GM18909 (cell line): ENCODE data around the gene PHKA2.
"Not testable (repeated sequence)": the region's sequence is repeated elsewhere in the genome, so short reads cannot be mapped to it uniquely, and the experiment has no call there.

Experiments
- ATAC-seq: cut with Tn5 transposase; IDR thresholded peaks from one replicate; pipeline ENCODE4 v1.9.1; 2021; ENCODE audit warnings: mild to moderate bottlenecking; ENCODE audit not compliant: unreplicated experiment, poor library complexity

PHKA2 gene

DNA sequence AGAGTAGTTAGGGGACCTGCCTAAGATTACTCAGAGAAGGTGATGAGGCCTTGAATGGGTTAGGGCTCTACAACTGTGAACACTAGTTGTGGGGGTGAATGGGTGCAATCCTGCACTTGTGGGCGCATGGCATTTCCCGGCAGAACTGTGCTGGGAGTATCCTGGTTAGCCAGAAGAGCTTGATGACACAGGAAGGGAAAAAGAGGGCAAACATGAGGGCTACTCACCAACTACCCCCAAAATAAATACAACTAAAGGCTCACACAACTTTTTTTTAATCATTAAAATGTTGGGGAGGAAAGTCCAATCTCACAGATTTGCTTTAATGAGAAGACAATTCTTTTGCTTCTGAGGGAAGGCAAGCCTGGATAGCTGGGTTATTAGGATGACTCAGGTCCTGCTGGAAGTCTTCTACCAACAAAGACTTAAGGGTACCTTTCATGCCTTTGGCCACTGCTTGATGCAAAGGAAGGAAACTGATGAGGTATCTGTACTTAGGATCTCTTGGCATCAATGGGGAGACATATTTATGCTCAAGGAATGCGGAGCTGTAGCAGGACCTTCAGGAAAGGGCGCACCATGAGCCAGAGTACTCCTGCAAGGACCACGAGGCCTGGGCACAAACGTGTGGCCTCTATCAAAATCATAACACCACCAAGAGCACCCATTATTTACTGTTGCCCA lies 2.6 kb downstream of the PHKA2 start:
- ATAC-seq: no peak

DNA sequence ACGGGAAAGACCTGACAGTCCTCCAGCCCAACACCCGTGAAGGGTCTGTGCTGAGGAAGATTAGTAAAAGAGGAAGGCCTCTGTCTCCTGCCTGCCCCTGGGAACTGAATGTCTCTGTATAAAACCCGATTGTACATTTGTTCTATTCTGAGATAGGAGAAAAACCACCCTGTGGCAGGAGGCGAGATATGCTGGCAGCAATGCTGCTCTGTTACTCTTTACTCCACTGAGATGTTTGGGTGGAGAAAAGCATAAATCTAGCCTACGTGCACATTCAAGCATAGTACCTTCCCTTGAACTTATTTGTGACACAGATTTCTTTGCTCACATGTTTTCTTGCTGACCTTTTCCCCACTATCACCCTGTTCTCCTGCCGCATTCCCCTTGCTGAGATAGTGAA lies 3.7 kb downstream of the PHKA2 start:
- not testable (repeated sequence) for ATAC-seq

DNA sequence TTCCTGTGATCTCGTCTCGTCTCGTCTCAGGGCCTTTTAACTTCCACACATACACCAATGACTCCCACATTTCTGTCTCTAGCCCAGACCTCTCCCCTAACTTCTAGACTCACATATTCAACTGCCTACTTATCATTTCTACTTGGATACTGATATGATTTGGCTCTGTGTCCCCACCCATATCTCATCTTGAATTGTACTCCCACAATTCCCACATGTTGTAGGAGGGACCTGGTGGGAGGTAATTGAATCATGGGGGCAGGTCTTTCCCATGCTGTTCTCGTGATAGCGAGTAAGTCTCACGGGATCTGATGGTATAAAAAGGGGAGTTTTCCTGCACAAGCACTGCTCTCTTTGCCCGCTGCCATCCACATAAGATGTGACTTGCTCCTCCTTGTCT lies 8.9 kb downstream of the PHKA2 start:
- ATAC-seq: no peak

DNA sequence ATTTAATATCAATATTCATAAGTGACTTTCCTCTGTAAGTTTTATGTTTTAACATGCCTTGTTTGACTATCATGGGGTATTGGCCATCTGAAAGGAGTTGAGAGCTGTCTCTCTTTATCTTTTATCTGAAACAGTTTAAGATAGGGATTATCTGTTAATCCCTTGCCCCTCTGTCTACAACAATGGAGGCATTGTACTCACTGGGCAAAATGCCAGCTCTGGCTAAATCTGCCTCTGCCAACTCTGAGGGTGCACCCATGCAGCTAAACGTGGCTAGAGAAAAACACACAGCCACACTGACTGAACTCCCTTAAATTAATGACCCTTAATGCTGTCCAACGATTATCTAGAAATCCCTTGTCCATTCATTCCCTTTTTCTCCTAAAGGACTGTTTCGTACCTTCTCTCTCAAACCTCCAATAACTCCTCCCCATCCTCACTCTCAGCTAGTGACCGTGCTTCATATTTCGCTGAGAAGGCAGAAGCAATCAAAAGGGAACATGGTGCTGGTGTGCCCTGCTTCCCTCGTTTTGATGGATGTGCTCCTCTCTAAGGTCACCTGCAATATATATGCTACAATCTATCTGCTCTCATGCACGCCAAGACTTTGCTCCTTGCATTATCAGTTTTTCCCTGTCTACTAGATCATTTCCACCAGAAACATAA lies 10.3 kb downstream of the PHKA2 start:
- ATAC-seq: no peak

DNA sequence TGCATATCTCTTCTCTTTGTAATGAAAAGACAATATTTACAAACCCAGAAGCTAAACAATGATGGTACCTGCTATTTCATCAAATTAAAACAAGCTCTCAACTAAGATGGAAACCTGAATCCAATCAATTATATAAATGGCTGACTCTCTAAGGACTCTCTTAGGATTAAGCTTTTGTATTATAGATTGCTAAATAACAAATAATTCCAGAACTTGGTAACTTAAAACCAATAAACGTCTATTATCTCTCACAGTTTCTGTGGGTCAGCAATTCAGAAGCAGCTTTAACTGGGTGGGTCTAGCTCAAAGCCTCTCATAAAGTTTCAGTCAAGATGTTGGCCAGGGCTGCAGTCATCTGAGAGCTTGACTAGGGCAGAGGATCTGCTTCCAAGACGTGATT lies 12.4 kb downstream of the PHKA2 start:
- ATAC-seq: no peak

DNA sequence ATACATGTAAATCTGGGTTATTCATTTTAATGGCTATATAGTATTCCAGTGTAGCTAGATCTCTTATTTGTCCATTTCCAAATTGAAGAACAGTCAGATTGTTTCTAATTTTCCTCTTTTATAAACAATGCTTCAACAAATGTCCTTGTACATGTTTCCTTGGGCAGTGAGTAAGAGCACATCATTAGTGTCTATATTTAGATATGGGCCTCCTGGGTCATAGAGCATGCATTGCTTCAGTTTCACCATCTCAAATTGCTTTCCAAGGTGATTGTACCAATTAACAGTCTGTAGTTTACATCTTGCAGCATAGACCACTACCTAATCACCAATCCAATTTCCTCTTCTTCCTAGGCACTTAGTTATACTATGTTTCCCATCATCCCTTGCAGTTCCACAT lies 13.4 kb downstream of the PHKA2 start:
- no peak for ATAC-seq

DNA sequence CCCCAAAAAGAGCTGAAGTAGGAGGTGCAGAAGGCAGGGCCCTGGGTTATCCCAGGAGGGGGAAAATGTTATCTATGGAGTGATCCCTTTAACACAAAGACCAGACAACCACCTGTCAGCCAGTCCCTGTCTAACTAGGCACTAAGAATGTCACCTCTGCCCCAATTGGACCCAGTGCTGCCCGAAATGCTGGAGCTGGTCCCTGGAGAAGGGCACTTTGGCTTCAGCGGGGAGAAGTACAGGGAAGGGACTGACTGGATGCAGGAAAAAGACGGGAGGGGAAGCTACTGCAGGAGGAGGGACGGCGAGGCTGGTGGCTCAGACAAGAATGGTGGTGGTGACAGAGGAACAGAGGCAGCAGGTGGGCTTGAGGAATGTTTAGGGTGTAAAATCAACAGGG lies 17.3 kb downstream of the PHKA2 start:
- no peak for ATAC-seq

DNA sequence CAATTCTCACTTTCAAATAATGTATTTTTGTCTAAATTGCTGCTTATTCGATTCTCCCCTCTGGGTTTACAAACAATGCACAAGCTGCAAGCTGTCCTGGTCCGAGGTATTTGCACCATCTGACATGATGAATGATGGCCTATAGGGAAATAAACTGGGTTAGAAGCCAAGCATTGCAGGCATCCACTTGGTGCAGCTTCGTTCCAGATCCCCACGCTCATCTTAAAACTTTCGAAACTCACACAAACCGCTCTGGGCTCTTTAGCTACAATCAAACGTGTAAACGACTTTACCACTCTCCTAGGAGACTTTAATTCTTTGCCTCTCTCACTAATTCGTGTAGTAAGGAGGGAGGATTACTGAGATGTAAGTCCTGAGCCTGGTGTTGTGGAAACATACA lies 19.0 kb downstream of the PHKA2 start:
- ATAC-seq: no peak

DNA sequence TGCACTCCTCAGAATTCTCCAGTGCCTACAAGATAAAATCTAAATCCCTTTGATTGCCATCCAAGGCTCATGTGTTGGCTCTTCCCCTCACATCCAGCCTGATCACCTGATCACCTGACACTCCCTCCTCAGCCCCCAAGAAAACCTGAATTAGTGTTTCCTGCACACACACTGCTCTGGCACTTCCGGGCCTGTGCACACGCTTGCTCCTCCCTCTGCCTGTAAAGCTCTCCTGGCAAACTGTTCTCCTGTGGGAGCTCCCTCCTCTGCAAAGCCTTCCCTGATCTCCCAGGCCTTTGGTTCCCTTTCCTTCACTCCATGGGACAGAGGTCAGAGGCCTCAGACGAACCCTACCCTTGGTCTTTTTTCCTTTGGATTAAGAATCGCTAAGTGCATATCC lies 19.9 kb downstream of the PHKA2 start:
- ATAC-seq: no peak

DNA sequence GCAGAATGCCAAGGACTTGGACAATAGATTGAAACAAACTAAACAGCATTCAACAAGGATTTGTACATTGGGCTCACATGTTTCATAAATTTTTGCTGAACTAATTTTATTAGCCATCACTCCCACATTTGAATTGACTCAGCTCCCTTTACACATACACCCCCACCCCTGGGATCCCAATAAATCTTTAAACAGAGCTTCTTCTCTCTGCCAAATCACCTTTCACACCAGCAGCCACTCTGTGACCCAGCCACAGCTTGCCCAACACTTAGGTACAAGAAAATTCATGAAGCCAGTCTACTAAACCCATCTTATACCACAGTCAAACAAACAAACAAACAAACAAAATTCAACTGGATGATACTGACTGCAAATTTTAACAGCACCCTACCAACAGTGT lies 21.6 kb downstream of the PHKA2 start:
- no peak for ATAC-seq

DNA sequence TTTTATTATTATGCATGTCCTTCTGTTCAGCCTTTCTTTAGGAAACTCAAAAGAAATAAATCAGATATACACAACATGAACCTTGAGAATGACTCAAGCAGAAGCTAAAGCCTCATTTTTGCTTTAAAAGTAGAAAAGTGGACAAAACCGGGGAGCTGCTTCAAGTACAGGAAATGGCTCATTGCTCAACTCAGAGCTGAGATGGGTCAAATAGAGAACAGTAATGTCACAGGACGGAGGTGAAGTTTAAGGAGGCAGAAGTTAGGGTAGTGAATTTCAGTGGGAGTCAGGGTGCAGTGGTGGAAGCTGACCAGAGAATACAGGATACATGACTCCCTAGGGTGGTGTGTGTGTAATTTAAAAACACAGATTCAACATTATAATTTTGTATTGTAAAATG lies 22.2 kb downstream of the PHKA2 start:
- ATAC-seq: no peak

DNA sequence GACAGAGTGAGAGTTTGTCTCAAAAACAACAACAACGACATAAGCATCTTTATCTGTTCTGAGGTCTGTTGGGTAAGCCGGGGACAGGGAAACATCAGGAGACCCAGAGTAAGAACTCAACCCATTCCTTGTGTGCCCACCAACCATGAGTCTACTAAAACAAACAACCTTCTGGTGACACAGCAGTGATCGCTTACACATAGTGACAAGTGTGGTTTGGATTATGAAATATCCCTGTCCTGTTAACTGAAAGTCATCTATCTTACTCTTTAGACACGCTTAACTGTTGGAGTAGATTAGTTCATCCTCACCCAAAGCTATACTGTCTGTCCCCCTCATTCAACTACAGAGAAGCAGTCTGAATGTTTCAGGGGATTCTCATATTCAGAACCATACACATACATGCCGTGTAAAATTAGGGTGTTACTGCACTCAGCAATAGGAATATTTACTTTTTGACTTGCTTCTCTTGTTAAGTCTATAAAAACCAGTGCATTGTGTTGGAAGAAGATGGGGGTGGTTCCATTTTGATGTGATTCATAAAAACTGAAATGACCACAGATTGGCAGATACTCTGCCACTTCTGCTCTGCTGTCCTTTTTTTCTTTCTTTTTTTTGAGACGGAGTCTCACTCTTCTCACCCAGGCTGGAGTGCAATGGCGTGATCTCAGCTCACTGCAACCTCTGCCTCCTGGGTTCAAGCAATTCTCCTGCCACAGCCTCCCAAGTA lies 27.4 kb downstream of the PHKA2 start:
- ATAC-seq: no peak

DNA sequence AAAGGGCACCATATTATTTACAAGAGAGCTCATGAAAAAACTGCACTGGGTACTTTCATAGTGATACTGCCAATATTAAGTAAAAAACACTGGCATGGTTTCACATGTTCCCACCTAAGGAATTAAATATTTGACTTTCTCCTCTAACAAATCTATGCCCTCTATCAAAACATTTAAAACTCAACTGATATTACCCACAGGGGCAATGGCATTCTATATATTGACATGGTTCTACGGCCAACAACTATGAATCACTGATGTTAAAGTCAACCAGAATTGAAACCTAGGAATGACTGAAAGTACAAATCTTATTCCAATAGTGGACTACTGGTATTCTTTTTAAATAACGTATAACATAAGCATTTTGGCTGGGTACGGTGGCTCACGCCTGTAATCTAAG lies 28.2 kb downstream of the PHKA2 start:
- ATAC-seq: no peak

DNA sequence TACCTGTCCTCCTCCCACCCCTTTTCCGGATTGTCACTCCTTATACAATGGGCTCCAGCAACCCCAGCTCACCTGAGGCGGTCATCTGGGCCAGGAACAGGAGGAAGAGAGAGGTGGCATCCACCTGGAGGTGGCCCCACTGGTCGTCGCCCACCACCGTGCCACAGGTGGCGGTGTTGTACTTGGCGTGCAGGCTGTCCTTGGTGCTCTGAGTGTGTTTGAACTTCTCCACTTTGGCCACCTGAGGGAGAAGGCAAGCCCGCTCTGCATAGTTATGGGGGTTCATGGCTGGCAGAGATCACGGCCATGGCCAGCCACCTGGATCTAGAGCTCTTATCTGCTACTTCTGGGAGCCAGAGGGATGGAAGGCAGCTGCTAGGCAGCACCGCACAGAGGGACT lies 32.9 kb downstream of the PHKA2 start:
- no peak for ATAC-seq

DNA sequence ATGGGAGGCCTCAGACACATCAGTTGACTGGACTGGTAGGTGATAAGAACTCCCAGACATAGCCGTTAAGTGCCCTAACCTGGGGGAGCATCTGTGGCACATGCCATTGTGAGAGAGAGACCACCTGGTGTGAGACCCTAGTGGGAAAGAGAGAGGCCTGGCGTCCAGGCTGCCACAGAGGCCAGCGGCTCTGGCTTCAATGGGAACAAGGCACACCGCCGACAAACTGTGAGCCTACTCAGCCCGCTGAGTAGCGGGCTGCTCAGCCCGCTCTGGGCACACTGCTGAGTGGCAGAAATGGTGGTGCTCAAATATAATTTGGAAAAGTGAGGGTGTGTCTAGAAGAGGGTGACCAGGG lies 34.0 kb downstream of the PHKA2 start:
- no peak for ATAC-seq

DNA sequence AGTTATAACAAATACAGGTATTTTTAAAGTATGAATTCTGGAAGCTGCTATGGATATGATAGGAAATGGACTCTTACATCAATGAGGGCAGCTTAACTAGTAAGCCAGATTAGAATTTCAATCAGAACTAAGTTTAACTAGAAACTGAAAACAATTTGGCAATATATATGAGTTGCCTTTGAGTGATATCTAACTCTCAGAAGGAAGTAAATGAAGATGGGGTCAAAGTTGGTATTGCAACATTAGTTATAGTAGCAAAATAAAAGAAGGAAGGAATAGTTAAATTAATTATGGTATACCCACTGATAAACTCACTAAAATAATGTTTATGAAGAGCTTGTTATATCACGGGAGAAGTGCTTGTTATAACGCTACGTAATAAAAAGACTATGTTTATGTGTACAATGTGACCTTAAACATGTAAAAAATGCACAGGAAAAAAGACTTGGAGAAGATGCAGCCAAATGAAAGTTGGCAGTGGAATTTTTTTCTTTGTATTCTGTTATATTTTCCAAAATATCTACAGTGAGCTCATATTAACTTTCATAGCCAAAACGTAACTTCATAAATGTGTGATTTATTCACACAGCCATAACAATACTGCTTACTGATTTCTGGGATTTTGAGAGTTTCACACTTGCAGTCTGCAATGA lies 34.5 kb downstream of the PHKA2 start:
- no peak for ATAC-seq

DNA sequence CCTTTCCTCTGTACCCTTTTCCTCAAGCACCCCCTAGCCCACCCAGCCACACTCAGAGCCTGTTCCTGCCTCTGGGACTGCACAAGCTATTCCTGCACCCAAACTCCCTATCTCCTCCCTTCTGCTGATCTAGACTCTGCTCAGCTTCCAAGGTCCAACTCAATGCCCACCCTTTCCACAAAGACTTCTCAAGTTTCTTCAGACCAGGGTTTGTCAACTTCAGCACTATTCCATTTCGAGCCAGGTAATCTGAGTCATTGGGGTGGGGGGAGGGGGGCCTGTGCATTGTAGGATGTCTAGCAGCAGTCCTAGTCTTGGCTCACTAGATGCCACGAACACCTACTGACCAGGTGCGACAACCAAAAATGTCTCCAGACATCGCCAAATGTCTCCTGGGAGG lies 37.3 kb downstream of the PHKA2 start:
- no peak for ATAC-seq

DNA sequence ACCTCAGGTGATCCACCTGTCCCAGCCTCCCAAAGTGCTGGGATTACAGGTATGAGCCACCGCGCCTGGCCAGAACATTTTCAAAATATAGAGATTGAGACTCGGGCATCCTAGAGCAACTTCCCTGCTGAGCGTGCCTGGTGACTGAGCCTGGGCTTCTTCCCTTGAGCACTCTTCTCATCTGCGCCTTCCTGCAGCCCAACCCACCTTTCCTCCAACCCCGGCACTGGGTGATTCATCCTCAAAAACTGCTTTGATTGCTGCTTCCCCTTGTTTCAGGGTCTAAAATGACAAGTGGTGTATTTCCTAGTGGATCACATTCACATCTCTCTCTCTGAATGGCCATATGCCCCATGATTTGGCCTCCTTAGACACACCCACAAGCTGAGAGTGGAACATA lies 37.8 kb downstream of the PHKA2 start:
- no peak for ATAC-seq

DNA sequence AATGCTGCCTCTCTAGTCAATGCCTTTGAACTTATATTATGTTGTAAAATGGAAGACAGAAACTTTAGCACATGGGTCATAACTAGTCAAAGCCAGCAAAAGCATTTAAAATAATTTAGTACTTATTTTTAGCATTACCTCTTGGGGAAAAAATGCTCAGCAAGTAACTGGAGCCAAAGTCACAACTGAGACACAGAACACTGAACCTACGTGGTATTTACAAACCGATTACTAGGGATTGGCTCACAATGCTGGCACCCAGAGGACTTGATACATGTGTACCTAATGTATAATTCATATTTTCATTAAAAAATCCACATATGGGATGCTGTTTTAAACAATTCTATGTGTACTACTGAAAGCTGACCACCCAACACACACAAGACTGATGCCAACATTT lies 38.4 kb downstream of the PHKA2 start:
- no peak for ATAC-seq

DNA sequence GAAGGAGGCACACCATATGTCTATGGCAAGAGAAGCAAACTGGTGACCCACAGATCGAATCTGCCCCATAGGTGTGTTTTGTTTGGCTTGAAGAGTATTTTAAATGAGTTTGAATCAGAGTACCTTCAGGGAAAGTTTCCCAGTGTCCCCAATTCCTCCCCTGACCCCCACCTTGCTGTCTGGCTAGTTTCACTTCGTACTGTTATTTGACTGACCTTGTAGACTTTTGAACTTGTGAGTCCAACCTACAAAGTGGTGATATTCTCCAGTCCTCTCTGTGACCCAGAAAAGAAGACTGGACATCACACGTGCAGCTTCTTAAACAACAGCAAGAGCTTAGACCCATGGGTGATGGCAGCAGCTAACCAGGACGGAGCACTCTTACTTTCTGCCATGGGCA lies 39.4 kb downstream of the PHKA2 start:
- ATAC-seq: no peak

DNA sequence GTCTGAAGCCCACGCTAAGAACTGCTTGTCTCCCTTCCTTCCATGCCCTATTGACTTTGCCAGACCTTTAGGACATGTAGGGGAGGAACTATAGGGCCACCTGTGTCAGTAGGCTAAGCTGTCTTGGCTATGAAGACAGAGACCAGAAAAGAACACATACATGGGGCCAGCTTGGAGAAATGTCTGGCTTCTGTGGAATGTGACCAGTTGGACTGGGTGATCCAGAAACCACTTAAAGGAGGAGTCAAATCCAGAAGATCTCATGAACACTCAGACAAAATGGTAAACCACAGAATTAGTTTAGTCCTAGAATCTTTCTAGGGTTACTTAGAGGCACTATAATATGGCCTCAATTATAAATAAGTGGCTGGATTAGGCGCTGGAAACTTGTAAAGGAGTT lies 42.0 kb downstream of the PHKA2 start:
- ATAC-seq: no peak
